Ishikawa (cell line): Measurements from ENCODE around the gene TUBB6.

Source experiments
- CEBPB ChIP-seq: IDR thresholded peaks from 2 replicates; pipeline ENCODE4 v1.6.1; 2012
- CREB1 ChIP-seq: IDR thresholded peaks from 2 replicates; pipeline ENCODE4 v1.6.1; 2012; ENCODE audit warnings: low read depth
- EGR1 ChIP-seq: IDR thresholded peaks from 2 replicates; pipeline ENCODE4 v1.6.1; 2012
- EP300 ChIP-seq: IDR thresholded peaks from 2 replicates; pipeline ENCODE4 v1.6.1; 2012; ENCODE audit warnings: borderline replicate concordance
- FOXM1 ChIP-seq: IDR thresholded peaks from 2 replicates; pipeline ENCODE4 v1.6.1; 2012; ENCODE audit warnings: low read depth, borderline replicate concordance
- MAX ChIP-seq: IDR thresholded peaks from 2 replicates; pipeline ENCODE4 v1.6.1; 2012
- NFIC ChIP-seq: IDR thresholded peaks from 2 replicates; pipeline ENCODE4 v1.6.1; 2012
- RAD21 ChIP-seq: IDR thresholded peaks from 2 replicates; pipeline ENCODE4 v1.6.1; 2012; ENCODE audit warnings: low read depth
- REST ChIP-seq: IDR thresholded peaks from 2 replicates; pipeline ENCODE4 v1.6.1; 2012; ENCODE audit warnings: low read depth, mild to moderate bottlenecking
- TAF1 ChIP-seq: IDR thresholded peaks from 2 replicates; pipeline ENCODE4 v1.6.1; 2012; ENCODE audit warnings: low read depth, mild to moderate bottlenecking
- TCF12 ChIP-seq: IDR thresholded peaks from 2 replicates; pipeline ENCODE4 v1.6.1; 2012; ENCODE audit warnings: low read depth
- TEAD4 ChIP-seq: IDR thresholded peaks from 2 replicates; pipeline ENCODE4 v1.6.1; 2012
- USF1 ChIP-seq: IDR thresholded peaks from 2 replicates; pipeline ENCODE4 v1.6.1; 2012
- YY1 ChIP-seq: IDR thresholded peaks from 2 replicates; pipeline ENCODE4 v1.6.1; 2012; ENCODE audit warnings: low read depth
- ZBTB7A ChIP-seq: IDR thresholded peaks from 2 replicates; pipeline ENCODE4 v1.6.1; 2012; ENCODE audit warnings: low read depth

TUBB6 gene

GRCh38 chr18:12278741-12279682 lies 29.0 kb upstream of the TUBB6 start:
- TF ChIP-seq REST (no peak), FOXM1 (no peak), TAF1 (peak; percentile 38; the same call in 1 of the 2 replicates), EP300 (peak; percentile 74), USF1 (peak; percentile 29; the same call in 1 of the 2 replicates), MAX (peak; percentile 86), YY1 (no peak), ZBTB7A (peak; percentile 93), CEBPB (peak; percentile 72), CREB1 (peak; percentile 53; the same call in 1 of the 2 replicates), NFIC (peak; percentile 26; the same call in 1 of the 2 replicates), EGR1 (no peak), TCF12 (peak; percentile 67), TEAD4 (peak; percentile 58; the same call in 1 of the 2 replicates), RAD21 (no peak)

GRCh38 chr18:12279781-12280531 lies 28.1 kb upstream of the TUBB6 start:
- TF ChIP-seq TEAD4: no peak
- no peak for TF ChIP-seq EP300
- no peak for TF ChIP-seq MAX
- TF ChIP-seq FOXM1: no peak
- no peak for TF ChIP-seq CEBPB
- TF ChIP-seq EGR1: no peak
- no peak for TF ChIP-seq YY1
- no peak for TF ChIP-seq RAD21
- no peak for TF ChIP-seq USF1
- TF ChIP-seq NFIC: no peak
- TF ChIP-seq TCF12: no peak
- no peak for TF ChIP-seq CREB1
- TF ChIP-seq TAF1: no peak

- TF ChIP-seq EGR1: no peak
- no peak for TF ChIP-seq TEAD4
- TF ChIP-seq CREB1: no peak
- no peak for TF ChIP-seq TCF12
- no peak for TF ChIP-seq EP300
- TF ChIP-seq CEBPB: no peak
These were observed 26.2 kb upstream of the TUBB6 start for GRCh38 chr18:12281861-12282260.

GRCh38 chr18:12282442-12283039 lies 25.5 kb upstream of the TUBB6 start:
- no peak for TF ChIP-seq YY1
- no peak for TF ChIP-seq EGR1
- TF ChIP-seq TAF1: no peak
- no peak for TF ChIP-seq REST

- TF ChIP-seq REST: no peak
- TF ChIP-seq FOXM1: no peak
- TF ChIP-seq RAD21: peak; percentile 60
- TF ChIP-seq NFIC: no peak
These were observed 24.8 kb upstream of the TUBB6 start for GRCh38 chr18:12283256-12283655.
